ENCODE data around the gene LRTM2.

DNA sequence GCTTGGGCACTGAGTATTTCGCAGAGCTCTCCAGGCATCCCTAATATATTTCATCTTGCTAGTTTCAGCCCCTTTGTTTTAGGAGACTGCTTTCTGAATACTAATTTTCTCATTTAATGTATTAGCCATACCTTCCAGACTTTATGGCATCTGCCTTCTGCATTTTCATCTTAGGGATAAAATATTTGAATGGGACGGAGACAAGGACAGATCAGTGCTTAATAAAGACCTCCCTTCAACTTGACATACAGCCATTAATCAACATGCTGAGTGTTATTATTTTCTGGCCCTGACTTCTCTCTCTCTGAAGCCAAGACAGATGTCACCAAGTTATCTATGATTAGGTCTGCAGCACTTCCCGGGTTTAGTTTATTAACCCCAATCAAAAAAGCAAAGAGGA is 55.7 kb downstream of the LRTM2 start:
- TF ChIP-seq, protein P1, sequence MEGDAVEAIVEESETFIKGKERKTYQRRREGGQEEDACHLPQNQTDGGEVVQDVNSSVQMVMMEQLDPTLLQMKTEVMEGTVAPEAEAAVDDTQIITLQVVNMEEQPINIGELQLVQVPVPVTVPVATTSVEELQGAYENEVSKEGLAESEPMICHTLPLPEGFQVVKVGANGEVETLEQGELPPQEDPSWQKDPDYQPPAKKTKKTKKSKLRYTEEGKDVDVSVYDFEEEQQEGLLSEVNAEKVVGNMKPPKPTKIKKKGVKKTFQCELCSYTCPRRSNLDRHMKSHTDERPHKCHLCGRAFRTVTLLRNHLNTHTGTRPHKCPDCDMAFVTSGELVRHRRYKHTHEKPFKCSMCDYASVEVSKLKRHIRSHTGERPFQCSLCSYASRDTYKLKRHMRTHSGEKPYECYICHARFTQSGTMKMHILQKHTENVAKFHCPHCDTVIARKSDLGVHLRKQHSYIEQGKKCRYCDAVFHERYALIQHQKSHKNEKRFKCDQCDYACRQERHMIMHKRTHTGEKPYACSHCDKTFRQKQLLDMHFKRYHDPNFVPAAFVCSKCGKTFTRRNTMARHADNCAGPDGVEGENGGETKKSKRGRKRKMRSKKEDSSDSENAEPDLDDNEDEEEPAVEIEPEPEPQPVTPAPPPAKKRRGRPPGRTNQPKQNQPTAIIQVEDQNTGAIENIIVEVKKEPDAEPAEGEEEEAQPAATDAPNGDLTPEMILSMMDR (IDR thresholded peaks at IDR 0.05) = no peak
- TF ChIP-seq POLR2A (IDR thresholded peaks at IDR 0.05) = no peak
- TF ChIP-seq POLR2AphosphoS5 (IDR thresholded peaks at IDR 0.05) = no peak
